GM12878 (cell line): Measurements from ENCODE around the gene KCNN3. TPM values are rescaled to one million over a fixed set of nuclear protein-coding genes. Genes with fewer than 3 reads are reported as not detected.

Experiments
- ATAC-seq: fragments of 200-7000 bp; cut with Tn5 transposase; 3 replicates; pipeline ENCODE4 v1.9.1; 2020; ENCODE audit warnings: mild to moderate bottlenecking, moderate library complexity
- BruUV-seq: library from RNA; stranded (reverse); fragments of 400-500 nt; replicated peaks from 2 replicates; lab custom pipeline; 2021; lab: Mats Ljungman, UMichigan
- CTCF ChIA-PET: fragments of 300-600 bp; sonication (Branson Sonifier 250); formaldehyde crosslinking; extraction: SDS; loops from one replicate; lab custom pipeline; 2021; ENCODE audit warnings: inconsistent platforms; lab: Yijun Ruan, JAX
- POLR2A ChIA-PET: fragments of 350-600 bp; formaldehyde crosslinking; extraction: SDS; loops from one replicate; lab custom pipeline; 2021; ENCODE audit warnings: inconsistent platforms; lab: Charles Lee
- RAD21 ChIA-PET: fragments of 300-600 bp; sonication (Branson Sonifier 250); formaldehyde crosslinking; loops from one replicate; lab custom pipeline; 2023; ENCODE audit warnings: antibody characterized with exemption; ENCODE audit not compliant: unreplicated experiment; lab: Charles Lee
- SMC1A ChIA-PET: fragments of 300-600 bp; sonication (Branson Sonifier 250); formaldehyde crosslinking; loops from one replicate; lab custom pipeline; 2023; ENCODE audit not compliant: unreplicated experiment, uncharacterized antibody; lab: Charles Lee
- DNase-seq: peaks from one replicate; pipeline ENCODE4 v3.0.0-alpha.2; 2011; ENCODE audit warnings: low read depth, low spot score
- FAIRE-seq: peaks from 3 replicates; lab custom pipeline; 2011; peaks lifted over from hg19 to GRCh38; lab: Jason Lieb, UNC
- H2AFZ ChIP-seq: 2 replicates; pipeline ENCODE4 v1.6.0; 2011; ENCODE audit warnings: low read depth, low read length, control low read depth; ENCODE audit not compliant: control insufficient read depth
- H3K27ac ChIP-seq: 2 replicates; pipeline ENCODE4 v1.5.1; 2011; ENCODE audit warnings: control low read depth; ENCODE audit not compliant: control insufficient read depth, insufficient read depth
- H3K27me3 ChIP-seq, 2 experiments: replicated peaks in 1 of 2; 2 replicates each; pipeline versions ENCODE4 v1.6.0 to v1.6.1; 2011; ENCODE audit warnings: low read length in 1 of 2; ENCODE audit not compliant: control insufficient read depth in 2 of 2, insufficient read depth in 2 of 2
- H3K36me3 ChIP-seq, 2 experiments: 2 replicates each; pipeline ENCODE4 v1.5.1; 2011; ENCODE audit warnings: low read length in 1 of 2; ENCODE audit not compliant: control insufficient read depth in 2 of 2, insufficient read depth in 2 of 2
- H3K4me1 ChIP-seq: 2 replicates; pipeline ENCODE4 v1.6.1; 2011; ENCODE audit warnings: mild to moderate bottlenecking, low read length, moderate library complexity, mixed read lengths; ENCODE audit not compliant: control insufficient read depth, insufficient read depth
- H3K4me2 ChIP-seq: 2 replicates; pipeline ENCODE4 v1.6.0; 2011; ENCODE audit warnings: control low read depth; ENCODE audit not compliant: control insufficient read depth, insufficient read depth
- H3K4me3 ChIP-seq: fragments of 200-600 bp; sonication (generic); 2 replicates; pipeline ENCODE4 v1.5.1; 2016
- H3K79me2 ChIP-seq: 2 replicates; pipeline ENCODE4 v1.6.0; 2011; ENCODE audit warnings: low read length; ENCODE audit not compliant: control insufficient read depth, insufficient read depth
- H3K9ac ChIP-seq: 2 replicates; pipeline ENCODE4 v1.8.0; 2011; ENCODE audit warnings: low read length, control low read depth, mixed read lengths; ENCODE audit not compliant: control insufficient read depth, insufficient read depth
- H3K9me3 ChIP-seq: replicated peaks from 3 replicates; pipeline ENCODE4 v1.5.1; 2011; ENCODE audit warnings: mild to moderate bottlenecking, low read length; ENCODE audit not compliant: control insufficient read depth, insufficient read depth
- H4K20me1 ChIP-seq: 2 replicates; pipeline ENCODE4 v1.6.0; 2011; ENCODE audit not compliant: control insufficient read depth, insufficient read depth
- CEBPB ChIP-seq, 2 experiments: fragments of 150-350 bp in 1 of 2; IDR thresholded peaks; 2 replicates each; pipeline ENCODE4 v1.6.1; 2012 to 2014; ENCODE audit warnings: low read depth in 2 of 2, low read length in 2 of 2, borderline replicate concordance in 1 of 2, inconsistent platforms in 1 of 2
- FOXM1 ChIP-seq: IDR thresholded peaks from 2 replicates; pipeline ENCODE4 v1.6.1; 2012; ENCODE audit warnings: low read depth, mild to moderate bottlenecking, inconsistent platforms, low read length, moderate library complexity
- STAT1 ChIP-seq: fragments of 450-650 bp; conservative IDR thresholded peaks from 2 replicates; pipeline ENCODE4 v1.6.1; 2014; ENCODE audit warnings: antibody characterized with exemption, mild to moderate bottlenecking
- STAT3 ChIP-seq: IDR thresholded peaks from 2 replicates; pipeline ENCODE4 v1.6.1; 2011; ENCODE audit warnings: low read depth, low read length, improper control_type of control experiment
- TCF3 ChIP-seq: IDR thresholded peaks from 2 replicates; pipeline ENCODE4 v1.6.1; 2012; ENCODE audit warnings: low read depth, mild to moderate bottlenecking, low read length, borderline replicate concordance; ENCODE audit not compliant: insufficient read depth
- TCF7 ChIP-seq: IDR thresholded peaks from 2 replicates; pipeline ENCODE4 v1.6.1; 2014; ENCODE audit warnings: antibody characterized with exemption, borderline replicate concordance
- USF1 ChIP-seq: IDR thresholded peaks from 2 replicates; pipeline ENCODE4 v1.6.1; 2011; ENCODE audit warnings: borderline replicate concordance, low read depth, mild to moderate bottlenecking, moderate library complexity, mixed read lengths, low read length; ENCODE audit not compliant: insufficient read depth; ENCODE audit errors: extremely low read length
- ZNF687 ChIP-seq: fragments of 450-650 bp; IDR thresholded peaks from 2 replicates; pipeline ENCODE4 v1.6.1; 2017; ENCODE audit warnings: mild to moderate bottlenecking, moderate library complexity
- WGBS: methylation state at CpG from one replicate; pipeline ENCODE4 v1.1.6; 2016; ENCODE audit warnings: low lambda C conversion rate; ENCODE audit not compliant: insufficient replicate concordance, insufficient coverage; ENCODE audit errors: missing lambda C conversion rate; 5-methylcytosine and 5-hydroxymethylcytosine counted together
- in situ Hi-C: fragments of 300-500 bp; cut with MboI; formaldehyde crosslinking; loops from 9 replicates; pipeline ENCODE4 v1.14.3; 2018; ENCODE audit warnings: mixed read lengths
- intact Hi-C: fragments of 100-400 bp; cut with micrococcal nuclease; formaldehyde crosslinking; loops from one replicate; pipeline ENCODE4 v1.14.2; 2022; ENCODE audit not compliant: unreplicated experiment
- polyA plus RNA-seq, 11 experiments: library from polyadenylated mRNA; depleted of rRNA in 4 of 11; unstranded in 6 of 11; stranded (reverse) in 5 of 11; fragments of >200 nt; fragmentation: Nextera tagmentation in 4 of 11; fragmentation: Illumina TruSeq in 1 of 11; extraction: Ambion mirVana in 4 of 11; extraction: Trizol in 1 of 11; gene quantifications; 1 replicate in 1 of 11; 2 replicates in 10 of 11; pipeline versions ENCODE4 v1.2.1 to v1.2.3, GENCODE V29; 2011 to 2016; ENCODE audit warnings: inconsistent platforms in 2 of 11, missing spikeins in 2 of 11, low read depth in 1 of 11
- total RNA-seq, 4 experiments: library from RNA; depleted of rRNA in 3 of 4; stranded (reverse); fragments of >200 nt in 3 of 4; fragmentation: Illumina TruSeq in 1 of 4; extraction: Trizol in 1 of 4; gene quantifications; 2 replicates each; pipeline versions ENCODE4 v1.2.1 to v1.2.3, GENCODE V29; 2013 to 2021
- TF ChIP-seq, protein P1 (sequence below): IDR thresholded peaks from 2 replicates; pipeline ENCODE4 v1.6.1; 2012; ENCODE audit warnings: improper control_type of control experiment, low read depth, low read length; ENCODE audit not compliant: insufficient replicate concordance

KCNN3 gene
- total and polyA plus RNA-seq, 10 of the 15 experiments (the other 5 are each of a cell fraction or from before 2014, with no cell fraction given), result 3.5 to 26.4 (median 14.9) TPM

DNA sequence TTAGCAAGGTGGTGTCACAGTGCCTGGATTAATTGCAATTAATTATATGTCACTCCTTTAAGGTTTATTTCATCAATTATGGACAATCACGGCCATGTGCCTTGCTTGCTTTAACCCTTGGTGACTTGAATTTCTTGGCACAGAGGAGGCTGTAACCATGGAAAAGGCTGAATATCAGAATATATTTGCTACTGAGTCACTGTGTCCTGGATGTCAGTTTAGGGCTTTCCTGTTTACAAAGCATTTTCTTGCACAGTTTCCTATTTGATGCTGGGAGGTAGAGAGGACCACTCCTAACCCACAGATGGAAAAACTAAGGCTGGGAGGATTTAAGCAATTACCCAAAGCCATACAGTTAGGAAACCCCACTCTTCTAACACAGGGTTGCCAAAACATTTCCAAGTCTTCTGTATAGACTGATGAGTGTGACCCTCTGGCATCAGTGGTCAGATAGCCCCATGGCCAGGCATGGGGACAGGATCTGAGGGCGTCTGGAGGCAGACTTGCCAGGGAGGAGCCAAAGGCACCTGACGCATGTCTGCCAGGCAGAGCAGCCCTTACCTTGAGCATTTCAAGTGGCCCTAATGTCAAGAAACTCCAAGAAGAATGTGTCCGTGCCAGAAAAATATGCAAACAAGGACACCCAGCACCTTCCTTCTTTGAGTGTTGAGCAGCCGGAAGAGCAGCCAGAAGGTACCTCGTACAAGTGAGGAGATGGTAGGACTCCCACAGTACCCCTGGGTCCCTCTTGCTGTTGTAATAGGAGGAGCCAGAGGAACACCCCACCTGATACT lies 34.4 kb downstream of the KCNN3 start (continued):
- TF ChIP-seq TCF7, result no peak

DNA sequence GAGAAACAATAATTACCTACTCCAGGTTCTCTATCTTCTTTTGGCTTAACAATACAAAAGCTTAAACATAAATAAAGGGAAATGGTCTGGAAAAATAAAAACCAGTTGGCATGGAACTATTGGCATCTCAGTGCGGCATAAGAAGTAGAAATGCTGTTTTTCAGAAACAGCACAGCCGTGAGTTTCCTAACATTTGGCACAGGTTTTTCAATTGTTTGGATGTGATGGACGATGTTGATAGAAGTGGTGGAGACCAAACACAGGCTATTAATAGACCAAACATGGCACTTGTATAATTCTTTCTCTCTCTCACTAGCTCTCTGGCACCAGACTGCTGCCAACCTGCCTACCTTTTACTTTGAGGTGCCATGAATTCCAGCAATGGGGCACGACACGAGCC lies 36.2 kb downstream of the KCNN3 start:
- H3K9ac ChIP-seq, result no peak overlapping the region
- H3K9me3 ChIP-seq, result no peaks in the 10 kb centered on the region
- no TSS peak for BruUV-seq
- H3K27me3 ChIP-seq, result no peaks in the 10 kb centered on the region
- intact Hi-C loops (no loop called here), in situ Hi-C loops (no loop called here)
- ChIA-PET CTCF (interaction anchor here (0.9 to 1.6 kb wide), 3 partner anchors 15 to 40 kb away, joined by 3 to 5 read pairs (median 3); no protein-coding TSS in a partner anchor), RAD21 (interaction anchor here (0.8 to 1.1 kb wide), 2 partner anchors 42 to 45 kb away, joined by 3 read pairs; no protein-coding TSS in a partner anchor), SMC1A (interaction anchor here (1.0 to 1.4 kb wide), 3 partner anchors 8 to 43 kb away, joined by 3 read pairs; no protein-coding TSS in a partner anchor), POLR2A (no interaction called here)
- H3K4me2 ChIP-seq, result no peak overlapping the region
- 100% methylated on average over 5 of the region's 5 CpGs for WGBS
- peaks cover 13% of the 10 kb centered on the region for H3K79me2 ChIP-seq
- H3K4me1 ChIP-seq, result peaks cover 23% of the 10 kb centered on the region
- ATAC-seq (no peak), FAIRE-seq (no peak), DNase-seq (no peak)
- H2AFZ ChIP-seq, result no peak overlapping the region
- no peak overlapping the region for H3K27ac ChIP-seq
- no peak overlapping the region for H3K4me3 ChIP-seq
- peaks cover 2 to 4% of the 10 kb centered on the region in 2 experiments; a peak in 3 of 4 replicates for H3K36me3 ChIP-seq
- peaks cover under 1% of the 10 kb centered on the region; the same call in 1 of the 2 replicates for H4K20me1 ChIP-seq
- TF ChIP-seq TCF3 (no peak), FOXM1 (no peak), STAT1 (no peak), STAT3 (no peak), CEBPB (IDR thresholded peaks at IDR 0.05; ENCODE audit: borderline replicate concordance in 1 of 2, low read depth in 2 of 2, low read length in 2 of 2) (no peak), ZNF687 (no peak), USF1 (no peak), TCF7 (no peak)
- TF ChIP-seq, protein P1, sequence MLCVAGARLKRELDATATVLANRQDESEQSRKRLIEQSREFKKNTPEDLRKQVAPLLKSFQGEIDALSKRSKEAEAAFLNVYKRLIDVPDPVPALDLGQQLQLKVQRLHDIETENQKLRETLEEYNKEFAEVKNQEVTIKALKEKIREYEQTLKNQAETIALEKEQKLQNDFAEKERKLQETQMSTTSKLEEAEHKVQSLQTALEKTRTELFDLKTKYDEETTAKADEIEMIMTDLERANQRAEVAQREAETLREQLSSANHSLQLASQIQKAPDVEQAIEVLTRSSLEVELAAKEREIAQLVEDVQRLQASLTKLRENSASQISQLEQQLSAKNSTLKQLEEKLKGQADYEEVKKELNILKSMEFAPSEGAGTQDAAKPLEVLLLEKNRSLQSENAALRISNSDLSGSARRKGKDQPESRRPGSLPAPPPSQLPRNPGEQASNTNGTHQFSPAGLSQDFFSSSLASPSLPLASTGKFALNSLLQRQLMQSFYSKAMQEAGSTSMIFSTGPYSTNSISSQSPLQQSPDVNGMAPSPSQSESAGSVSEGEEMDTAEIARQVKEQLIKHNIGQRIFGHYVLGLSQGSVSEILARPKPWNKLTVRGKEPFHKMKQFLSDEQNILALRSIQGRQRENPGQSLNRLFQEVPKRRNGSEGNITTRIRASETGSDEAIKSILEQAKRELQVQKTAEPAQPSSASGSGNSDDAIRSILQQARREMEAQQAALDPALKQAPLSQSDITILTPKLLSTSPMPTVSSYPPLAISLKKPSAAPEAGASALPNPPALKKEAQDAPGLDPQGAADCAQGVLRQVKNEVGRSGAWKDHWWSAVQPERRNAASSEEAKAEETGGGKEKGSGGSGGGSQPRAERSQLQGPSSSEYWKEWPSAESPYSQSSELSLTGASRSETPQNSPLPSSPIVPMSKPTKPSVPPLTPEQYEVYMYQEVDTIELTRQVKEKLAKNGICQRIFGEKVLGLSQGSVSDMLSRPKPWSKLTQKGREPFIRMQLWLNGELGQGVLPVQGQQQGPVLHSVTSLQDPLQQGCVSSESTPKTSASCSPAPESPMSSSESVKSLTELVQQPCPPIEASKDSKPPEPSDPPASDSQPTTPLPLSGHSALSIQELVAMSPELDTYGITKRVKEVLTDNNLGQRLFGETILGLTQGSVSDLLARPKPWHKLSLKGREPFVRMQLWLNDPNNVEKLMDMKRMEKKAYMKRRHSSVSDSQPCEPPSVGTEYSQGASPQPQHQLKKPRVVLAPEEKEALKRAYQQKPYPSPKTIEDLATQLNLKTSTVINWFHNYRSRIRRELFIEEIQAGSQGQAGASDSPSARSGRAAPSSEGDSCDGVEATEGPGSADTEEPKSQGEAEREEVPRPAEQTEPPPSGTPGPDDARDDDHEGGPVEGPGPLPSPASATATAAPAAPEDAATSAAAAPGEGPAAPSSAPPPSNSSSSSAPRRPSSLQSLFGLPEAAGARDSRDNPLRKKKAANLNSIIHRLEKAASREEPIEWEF, result no peak
